GM21381 (cell line): ENCODE results near the gene DYNLT4.
"Not testable (repeated sequence)": the region's sequence is repeated elsewhere in the genome, so short reads cannot be mapped to it uniquely, and the experiment has no call there.

Experiments
- ATAC-seq: cut with Tn5 transposase; IDR thresholded peaks from one replicate; pipeline ENCODE4 v1.9.1; 2021; ENCODE audit warnings: mild to moderate bottlenecking, moderate library complexity; ENCODE audit not compliant: unreplicated experiment

The DYNLT4 gene

DNA sequence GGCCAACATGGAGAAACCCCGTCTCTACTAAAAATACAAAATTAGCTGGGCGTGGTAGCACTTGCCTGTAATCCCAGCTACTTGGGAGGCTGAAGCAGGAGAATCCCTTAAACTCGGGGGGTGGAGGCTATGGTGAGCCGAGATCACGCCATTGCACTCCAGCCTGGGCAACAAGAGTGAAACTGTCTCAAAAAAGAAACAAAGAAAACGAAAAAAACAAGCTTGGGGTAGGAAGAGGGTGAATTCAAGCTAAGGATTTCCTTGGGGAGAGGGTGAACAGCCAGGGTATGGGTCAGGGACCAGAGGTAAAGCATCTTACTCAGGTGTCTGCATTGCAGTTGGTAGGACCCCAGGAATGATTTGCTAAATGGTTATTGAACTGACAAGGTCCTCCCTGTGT lies 40.7 kb downstream of the DYNLT4 start:
- ATAC-seq, result not testable (repeated sequence)

DNA sequence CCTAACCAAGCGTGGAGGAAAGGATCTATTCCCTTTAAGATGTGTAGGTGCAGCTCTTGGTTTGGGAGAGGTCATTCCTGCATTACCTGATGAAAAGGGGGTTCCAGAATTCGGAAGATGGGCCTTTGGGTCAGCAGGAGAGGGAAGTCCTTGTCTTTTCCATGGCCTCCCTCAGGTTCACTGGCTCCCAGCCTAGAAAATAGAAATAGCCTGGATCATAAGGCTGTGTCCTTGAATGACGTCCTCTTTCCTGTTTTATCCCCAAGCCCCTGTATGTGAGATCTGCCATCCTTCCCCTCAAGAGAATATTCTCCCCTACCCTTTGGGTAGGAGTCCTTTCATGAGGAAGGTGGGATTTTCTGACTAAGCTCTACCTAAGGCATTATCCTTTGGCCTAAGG lies 46.3 kb downstream of the DYNLT4 start:
- ATAC-seq, result no peak

DNA sequence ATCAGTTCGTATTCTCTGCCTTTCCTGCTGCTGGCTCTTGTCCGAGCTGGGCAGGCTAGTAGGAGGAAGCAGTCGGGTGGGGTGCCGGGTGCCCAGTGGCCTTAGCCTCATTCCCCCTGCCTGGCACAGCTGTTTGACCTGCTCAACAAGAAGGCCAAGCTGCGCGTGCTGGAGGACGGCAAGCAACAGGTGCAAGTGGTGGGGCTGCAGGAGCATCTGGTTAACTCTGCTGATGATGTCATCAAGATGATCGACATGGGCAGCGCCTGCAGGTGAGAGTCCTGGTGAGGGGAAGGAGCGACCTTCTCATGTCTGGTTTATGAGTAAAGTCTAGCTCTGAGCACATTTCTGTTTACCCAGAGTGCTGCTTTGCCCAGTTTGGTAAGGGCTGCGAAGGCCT lies 48.1 kb downstream of the DYNLT4 start:
- no peak for ATAC-seq

DNA sequence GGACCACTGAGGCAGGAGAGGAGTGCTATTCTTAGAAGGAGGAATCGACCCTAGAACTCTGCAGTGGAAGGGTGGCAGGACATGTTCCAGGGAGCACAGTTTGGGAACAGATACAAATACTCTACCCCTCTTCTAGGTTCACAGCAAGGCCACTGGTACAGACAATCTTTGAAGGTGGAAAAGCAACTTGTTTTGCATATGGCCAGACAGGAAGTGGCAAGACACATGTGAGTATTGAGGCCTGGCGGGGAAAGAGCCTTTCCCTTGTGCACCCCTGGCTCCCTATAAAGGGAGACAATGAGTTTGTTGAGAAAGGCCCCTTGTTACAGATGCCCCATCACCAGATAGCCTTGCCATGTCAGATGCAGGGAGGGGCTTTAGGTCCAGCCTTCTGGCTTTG lies 49.7 kb downstream of the DYNLT4 start:
- ATAC-seq, result no peak
